NCI-H146 treated with DMSO at 0.1 percent for 48 hours (cell line): Measurements from ENCODE around the gene UBAP1L.
A peak's percentile ranks its signal among the peaks of the same experiment; 100 is the strongest.
"Not testable (repeated sequence)": the region's sequence is repeated elsewhere in the genome, so short reads cannot be mapped to it uniquely, and the experiment has no call there.

Experiments used
- DNase-seq: peaks from one replicate; lab custom pipeline; 2025; ENCODE audit not compliant: unreplicated experiment; lab: John Stamatoyannopoulos, UW

UBAP1L gene

GRCh38 chr15:65115086-65115485 is at the start of gene UBAP1L:
UBAP1L (minus strand) TSS chr15:65115200; CDS start chr15:65106215, 8,985 bp downstream.
- no peak for DNase-seq

DNA sequence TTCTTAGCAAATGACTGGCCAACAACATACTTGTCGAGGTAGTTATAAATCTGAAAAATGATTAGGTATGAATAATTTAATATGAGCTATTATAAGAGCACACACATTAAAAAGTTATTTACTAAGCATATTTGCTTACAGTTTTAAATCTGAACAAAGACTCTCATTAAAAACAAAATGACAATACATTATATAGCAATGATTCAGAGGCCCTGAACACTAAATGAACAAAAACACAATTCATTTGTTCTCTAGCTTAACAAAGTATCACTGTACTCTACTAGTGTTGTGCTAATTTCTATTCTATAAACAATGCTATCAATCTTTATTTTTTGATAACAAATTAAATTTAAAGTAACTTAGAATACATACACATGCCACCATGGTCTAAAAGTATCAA is 49.1 kb upstream of the UBAP1L start:
- DNase-seq = no peak

- DNase-seq = no peak
Observed at GRCh38 chr15:65163041-65163440, 48.0 kb upstream of the UBAP1L start.

GRCh38 chr15:65156692-65157091 is 41.7 kb upstream of the UBAP1L start:
- DNase-seq = no peak

DNA sequence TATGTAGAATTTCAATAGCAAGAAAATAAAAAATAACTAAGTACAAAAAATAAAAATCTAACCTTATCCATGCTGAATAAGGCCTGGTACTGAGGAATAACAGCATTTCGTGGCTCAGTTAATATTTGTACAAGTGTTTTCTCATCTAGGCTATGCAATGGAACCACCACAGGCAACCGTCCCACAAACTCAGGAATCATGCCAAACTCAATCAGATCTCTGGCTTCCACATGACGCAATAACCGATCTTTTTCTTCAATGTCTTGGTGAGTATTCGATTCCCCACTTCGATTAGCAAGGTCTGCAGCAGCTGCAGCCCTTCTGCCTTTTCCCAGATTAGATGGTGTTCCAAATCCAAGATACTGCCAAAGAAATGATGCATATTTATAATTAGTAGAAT is 39.7 kb upstream of the UBAP1L start:
- DNase-seq = no peak

DNA sequence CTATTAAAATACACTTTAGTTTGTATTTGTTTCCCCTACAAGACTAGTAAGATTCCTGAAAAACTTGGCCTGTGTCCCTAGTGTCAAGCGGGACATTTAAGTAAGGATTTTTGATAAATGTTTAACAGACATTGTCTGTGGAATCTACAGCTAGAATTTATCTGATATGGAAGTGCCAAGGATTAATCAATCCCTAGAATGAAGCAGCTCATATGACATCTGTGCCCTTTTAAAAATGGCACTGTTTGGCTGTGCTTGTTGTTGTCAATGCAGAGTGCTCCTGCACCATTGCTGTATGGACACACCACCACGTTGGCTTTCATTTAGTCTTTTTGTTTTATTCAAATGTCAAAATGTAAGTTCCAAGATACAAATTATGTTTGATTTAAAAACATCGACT is 32.9 kb upstream of the UBAP1L start:
- no peak for DNase-seq

DNA sequence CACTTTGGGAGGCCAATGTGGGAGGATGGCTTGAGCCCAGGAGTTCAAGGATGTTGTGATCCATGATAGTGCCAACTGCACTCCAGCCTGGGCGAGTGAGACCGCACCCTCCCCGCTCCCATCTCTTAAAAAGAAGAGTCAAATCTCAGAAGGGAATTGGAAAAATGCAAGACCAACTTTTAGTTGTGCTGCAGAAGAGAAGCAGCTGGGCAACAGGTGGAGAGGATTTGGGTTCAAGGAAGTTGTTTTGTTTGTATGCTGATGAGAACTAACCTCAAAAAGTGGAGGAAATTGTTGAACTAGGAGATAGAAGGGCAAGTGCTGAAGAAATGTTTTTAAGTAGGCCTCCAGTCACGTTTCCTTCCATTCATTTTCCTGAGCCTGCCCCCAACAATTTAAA is 31.4 kb upstream of the UBAP1L start:
- DNase-seq = no peak

DNA sequence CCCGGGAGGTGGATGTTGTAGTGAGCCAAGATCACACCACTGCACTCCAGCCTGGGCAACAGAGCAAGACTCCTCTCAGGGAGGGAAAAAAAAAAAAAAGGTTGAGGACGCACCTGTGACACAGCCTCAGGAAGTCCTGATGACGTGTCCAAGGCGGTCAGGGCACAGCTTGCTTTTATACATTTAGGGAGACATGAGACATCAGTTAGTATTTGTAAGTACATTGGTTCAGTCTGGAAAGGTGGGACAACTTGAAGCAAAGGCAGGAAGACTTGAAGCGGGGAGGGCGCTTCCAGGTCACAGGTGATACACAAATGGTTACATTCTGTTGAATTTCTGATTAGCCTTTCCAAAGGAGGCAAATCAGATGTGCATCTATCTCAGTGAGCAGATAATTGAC is 23.6 kb upstream of the UBAP1L start:
- DNase-seq = not testable (repeated sequence)

- DNase-seq = not testable (repeated sequence)
Observed at GRCh38 chr15:65137893-65138292, 22.9 kb upstream of the UBAP1L start.

GRCh38 chr15:65137089-65137488 is 22.1 kb upstream of the UBAP1L start:
- DNase-seq = not testable (repeated sequence)

DNA sequence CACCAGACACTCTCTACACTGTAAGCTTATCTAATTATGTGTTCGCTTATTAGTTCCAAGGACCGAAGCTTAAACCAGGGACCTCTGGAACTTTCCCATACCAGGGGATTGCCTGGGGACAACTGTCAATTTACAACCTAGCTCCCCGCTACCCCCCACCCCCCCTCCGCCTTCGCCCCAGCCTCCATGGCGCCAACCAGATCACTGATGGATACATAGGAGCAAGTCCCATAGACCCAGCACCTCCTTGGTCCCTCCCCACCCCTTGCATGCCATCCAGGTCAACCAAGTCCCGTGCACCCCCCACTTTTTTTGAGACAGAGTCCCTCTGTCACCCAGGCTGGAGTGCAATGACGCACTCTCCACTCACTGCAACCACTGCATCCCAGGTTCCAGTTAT is 19.5 kb upstream of the UBAP1L start:
- DNase-seq = no peak

- DNase-seq = peak; percentile 80
Observed at GRCh38 chr15:65133548-65134200, 18.7 kb upstream of the UBAP1L start, which contains the start of gene PDCD7. PDCD7 (minus strand) TSS chr15:65133808; CDS start chr15:65133781, 27 bp downstream.

DNA sequence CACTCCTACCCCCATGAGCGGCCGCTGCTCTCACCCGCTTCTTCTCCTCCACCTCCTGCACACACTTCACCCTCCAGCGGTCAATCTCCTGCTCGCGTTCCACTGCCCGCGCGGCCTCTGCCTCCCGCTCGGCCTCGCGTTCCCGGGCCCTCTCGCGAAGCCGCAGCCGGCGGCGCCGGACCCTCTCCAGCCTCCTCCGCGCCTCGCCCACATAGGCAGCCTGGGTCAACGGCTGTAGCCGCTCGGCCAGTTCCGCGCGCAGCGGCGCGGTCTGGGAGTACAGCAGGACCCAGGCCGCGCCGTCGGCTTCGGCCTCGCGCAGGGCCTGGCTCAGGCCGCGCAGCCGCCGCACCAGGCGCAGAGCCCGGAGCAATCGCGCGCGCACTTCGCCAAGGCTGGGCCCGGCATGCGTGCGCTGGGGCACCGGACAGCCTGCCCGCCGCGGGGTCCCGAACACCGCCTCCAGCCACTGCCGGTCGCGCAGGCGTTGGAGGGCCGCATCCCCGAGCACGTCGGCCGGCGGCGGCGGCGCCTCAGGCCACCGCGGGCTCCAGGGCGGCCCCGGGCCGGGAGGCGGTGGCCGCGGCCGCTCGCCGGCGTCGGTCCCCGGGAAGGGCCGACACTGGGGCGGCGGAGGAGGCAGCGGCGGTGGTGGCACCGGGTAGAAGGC is 18.0 kb upstream of the UBAP1L start:
- DNase-seq = peak; percentile 2

GRCh38 chr15:65130941-65131340 is 15.9 kb upstream of the UBAP1L start:
- no peak for DNase-seq

DNA sequence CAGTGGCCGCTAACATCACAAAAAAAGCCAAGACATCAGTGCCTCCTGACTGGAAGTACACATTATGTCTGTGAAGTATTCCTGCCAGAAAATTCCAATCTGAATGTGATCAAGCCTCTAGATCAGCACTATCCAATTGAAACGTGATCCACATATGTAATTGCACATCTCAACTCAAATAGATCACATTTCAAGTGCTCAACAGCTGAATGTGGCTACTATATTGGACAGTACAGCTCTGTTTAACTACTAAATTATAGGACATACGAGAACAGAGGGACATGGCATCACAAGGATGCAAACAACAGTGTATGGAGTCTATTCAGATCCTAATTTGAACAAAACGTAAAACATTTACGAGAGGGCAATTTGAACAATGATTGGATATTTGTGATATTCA is 542 bp upstream of the UBAP1L start:
- DNase-seq = peak; percentile 59

GRCh38 chr15:65110676-65111292 is 4.2 kb downstream of the UBAP1L start:
- DNase-seq = no peak

GRCh38 chr15:65106011-65106590 is 8.9 kb downstream of the UBAP1L start:
- DNase-seq = no peak

GRCh38 chr15:65105038-65105437 is 10.0 kb downstream of the UBAP1L start:
- DNase-seq = no peak

DNA sequence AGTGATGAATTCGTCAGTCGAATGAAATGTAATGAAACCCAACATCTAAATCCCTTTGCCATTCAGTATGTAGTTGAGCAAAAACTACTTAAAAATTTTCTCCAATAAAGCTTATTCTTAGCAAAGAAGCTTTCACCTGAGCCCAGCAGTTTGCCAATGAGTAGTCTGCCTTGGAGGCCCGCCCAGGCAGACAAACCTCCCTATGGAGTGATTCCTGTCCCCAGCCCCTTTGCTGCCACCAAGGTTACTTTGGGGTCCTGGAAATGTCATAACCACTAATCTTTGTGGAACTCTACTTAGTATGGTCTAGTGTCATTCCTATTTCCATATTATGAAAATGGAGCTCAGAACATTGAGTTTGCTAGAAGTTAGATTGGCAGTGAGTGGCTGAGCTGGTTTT is 12.1 kb downstream of the UBAP1L start:
- DNase-seq = no peak

DNA sequence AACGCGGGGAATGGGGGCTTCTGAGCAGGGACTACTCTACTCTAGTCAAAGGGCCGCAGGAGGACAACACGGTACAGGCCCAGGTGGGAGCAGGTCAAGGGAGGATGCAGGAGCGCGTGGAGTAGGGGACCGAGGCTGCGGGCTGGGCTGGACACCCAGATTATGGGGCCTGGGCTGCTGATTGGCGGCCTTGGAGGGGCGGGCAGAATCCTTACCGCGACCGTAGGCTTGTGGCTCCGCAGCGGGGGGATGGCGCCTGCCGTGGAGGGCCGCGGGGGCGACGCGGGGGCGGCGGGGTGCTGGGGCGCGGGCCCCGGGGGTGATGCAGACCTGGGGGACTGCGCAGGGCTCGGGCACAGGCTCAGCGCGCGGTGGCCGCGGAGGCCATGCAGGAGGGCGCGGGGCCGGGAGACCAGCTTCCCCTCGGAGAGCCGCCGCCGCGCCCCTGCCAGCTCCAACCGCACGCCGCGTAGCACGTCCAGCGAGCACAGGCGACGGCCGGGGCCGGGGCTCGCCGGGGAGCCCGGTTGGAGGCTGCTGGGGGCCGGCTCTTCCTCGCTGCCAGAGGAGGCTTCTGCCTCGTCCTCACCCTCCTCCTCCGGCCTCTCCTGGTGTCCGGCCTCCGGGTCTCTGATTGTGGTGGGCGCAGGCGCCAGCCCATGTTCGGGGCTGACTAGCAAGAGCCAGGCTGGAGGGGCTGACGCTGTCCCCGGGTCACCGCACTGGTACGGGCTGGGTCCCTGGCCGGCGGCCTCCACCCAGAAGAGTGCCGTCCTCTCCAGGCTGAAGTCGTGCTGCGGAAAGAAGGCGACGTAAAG is 12.9 kb downstream of the UBAP1L start:
- no peak for DNase-seq

GRCh38 chr15:65101411-65101890 is 13.5 kb downstream of the UBAP1L start:
- DNase-seq = no peak
